HG02759 (cell line): ENCODE measurements around the gene AKT3.
A peak's percentile ranks its signal among the peaks of the same experiment; 100 is the strongest.
"Not testable (repeated sequence)": the region's sequence is repeated elsewhere in the genome, so short reads cannot be mapped to it uniquely, and the experiment has no call there.

ENCODE experiments used
- ATAC-seq: cut with Tn5 transposase; IDR thresholded peaks from one replicate; pipeline ENCODE4 v1.9.1; 2021; ENCODE audit warnings: mild to moderate bottlenecking, moderate library complexity; ENCODE audit not compliant: unreplicated experiment

AKT3 gene

DNA sequence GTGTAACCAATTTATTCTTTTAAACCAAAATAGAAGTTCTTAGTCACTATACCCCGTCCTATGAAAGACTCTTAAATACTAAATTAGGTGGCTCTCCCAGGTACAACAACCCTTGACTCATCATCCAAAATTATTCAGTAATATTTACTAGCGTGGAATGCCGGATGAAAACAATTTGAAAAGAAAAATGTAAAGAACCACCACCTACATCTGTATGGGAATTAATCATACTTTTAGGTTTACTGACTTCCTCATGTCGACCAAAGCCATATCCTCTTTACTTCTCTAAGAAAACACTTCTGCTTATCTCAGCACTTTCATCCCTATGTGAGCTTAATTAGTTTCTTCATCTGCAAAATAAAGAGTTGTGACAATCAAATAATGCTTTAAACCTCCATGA is 139.6 kb downstream of the AKT3 start:
- ATAC-seq: no peak

DNA sequence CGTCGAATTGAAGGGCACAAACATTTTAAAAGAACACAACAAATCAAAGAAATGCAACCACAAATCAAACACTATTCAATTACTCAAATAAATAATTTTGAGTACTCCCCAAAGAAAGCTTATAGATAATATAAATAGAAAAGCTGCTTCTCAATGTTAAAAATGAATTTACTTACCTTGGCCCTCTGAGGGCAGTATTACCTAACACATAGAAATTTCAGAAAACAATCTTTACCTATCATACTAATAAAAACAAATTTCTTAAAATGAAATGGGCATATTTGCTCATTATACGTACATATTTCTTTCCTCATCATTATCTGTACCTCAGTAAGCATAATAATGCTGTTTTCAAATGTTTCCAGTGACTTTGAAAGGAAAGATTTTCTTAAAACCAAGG is 141.8 kb downstream of the AKT3 start:
- ATAC-seq: no peak

- ATAC-seq: no peak
Measured at GRCh38 chr1:243706563-243706962, 143.5 kb downstream of the AKT3 start.

DNA sequence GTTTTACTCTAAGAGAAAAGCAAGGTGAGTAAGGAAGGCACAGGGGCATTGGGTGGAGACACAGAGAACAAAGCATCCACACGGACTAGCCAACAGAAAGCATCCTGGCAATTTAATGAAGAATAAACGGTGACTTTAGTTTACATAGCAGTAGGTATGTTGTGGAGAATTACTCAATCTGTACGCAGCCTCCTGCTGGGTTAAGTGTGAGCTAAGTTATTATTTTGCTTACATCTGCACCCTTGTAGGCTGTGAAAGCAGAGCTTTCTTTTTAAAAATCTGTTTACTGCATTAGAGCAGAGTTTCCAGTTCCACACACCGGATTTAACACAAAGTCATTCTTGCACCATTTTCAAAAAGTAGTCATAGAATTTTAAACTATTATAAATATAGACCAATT is 144.5 kb downstream of the AKT3 start:
- ATAC-seq: no peak

GRCh38 chr1:243701872-243702271 is 148.2 kb downstream of the AKT3 start:
- no peak for ATAC-seq

DNA sequence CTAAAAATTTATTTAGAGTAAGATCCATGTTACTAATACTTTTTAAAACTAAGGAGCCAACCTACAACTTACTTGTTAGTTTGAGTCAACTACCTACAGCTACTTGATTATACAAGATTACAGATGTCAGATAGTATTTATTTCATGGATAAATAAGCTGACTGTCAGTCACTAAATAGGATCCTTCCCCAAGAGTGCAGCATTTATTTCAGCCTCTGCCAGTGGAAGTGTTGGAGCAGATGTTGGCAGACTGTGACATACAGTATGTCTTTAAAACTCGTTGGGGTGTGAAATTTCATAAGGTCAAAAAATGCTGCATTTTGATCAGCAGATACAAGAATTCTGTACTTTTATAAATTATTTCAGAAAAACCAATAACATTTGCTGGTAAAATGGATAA is 156.2 kb downstream of the AKT3 start:
- no peak for ATAC-seq

DNA sequence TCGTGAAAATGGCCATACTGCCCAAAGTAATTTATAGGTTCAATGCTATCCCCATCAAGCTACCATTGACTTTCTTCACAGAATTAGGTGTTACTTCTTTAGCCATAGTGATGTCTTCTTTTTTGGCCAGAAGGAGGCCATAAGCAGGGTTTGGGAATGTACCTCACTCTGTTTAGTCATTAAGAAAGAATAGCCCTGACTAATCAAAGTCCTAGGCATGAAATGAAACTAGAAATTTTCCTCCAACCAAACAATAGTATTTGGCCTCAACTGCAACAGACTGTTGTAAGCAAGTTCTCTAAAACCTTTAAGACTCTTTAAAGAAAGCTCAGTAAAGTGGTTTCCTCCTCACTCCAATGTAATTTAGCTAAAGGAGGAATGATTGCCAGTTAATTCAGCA is 163.9 kb downstream of the AKT3 start:
- ATAC-seq: no peak

GRCh38 chr1:243680860-243681259 is 169.2 kb downstream of the AKT3 start:
- no peak for ATAC-seq

- ATAC-seq: no peak
Measured at GRCh38 chr1:243672539-243673074, 177.4 kb downstream of the AKT3 start.

DNA sequence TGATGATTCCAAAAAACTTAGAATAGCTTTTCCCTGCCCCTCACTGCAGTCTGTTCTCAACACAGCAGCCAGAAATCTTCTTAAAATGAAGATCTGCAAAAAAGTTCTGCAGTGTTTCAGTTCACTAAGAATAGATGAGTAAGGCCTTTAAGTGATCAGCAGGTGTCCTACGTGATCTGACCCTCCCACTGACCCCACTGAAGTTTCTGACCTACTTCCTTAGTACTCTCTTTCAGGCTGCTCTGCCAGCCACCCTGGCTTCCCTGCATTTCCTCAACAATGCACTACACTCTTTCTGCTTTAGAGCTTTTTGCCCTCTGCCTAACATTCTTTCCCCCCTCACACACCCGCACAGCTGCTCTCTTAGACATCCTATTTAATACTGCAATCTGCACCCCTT is 182.5 kb downstream of the AKT3 start:
- peak; percentile 78 for ATAC-seq

- no peak for ATAC-seq
Measured at GRCh38 chr1:243667133-243667532, 182.9 kb downstream of the AKT3 start.

DNA sequence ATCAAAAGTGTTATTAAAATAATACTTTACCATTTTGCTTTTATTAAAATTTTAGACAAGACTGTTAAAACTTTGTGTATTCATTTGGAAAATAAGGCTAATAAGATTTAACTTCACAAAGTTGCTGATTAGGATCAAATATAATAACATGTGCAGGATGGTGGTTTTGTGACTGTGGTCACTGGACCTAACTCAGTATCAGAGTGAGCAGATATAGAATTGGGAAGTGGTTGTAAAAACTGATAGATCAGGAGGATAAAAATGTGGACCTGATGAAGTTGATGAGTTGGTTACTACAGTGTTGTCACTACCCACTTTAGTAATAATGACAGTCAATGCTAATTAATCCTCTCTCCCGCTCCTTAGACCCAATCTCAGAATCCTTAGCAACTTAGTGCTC is 186.4 kb downstream of the AKT3 start:
- no peak for ATAC-seq

GRCh38 chr1:243662169-243662568 is 187.9 kb downstream of the AKT3 start:
- ATAC-seq: not testable (repeated sequence)

DNA sequence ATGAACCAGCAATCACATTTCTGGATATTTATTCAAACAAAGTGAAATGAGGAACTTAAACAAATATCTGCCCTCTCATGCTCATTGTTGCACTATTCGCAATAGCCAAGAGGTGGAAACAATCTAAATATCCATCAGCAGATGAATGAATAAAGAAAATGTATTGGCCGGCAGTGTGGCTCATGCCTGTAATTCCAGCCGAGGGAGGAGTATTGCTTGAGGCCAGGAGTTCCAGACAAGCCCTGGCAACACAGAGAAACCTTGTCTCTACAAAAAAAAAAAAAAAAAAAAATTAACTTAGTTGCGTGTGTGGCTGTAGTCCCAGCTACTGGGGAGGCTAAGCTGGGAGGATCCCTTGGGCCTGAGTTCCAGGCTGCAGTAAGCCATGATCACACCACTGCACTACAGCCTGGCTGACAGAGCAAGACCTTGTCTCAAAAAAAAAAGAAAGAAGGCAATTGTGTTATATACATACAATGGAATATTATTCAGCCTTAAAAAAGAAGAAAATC is 191.4 kb downstream of the AKT3 start:
- ATAC-seq: no peak

DNA sequence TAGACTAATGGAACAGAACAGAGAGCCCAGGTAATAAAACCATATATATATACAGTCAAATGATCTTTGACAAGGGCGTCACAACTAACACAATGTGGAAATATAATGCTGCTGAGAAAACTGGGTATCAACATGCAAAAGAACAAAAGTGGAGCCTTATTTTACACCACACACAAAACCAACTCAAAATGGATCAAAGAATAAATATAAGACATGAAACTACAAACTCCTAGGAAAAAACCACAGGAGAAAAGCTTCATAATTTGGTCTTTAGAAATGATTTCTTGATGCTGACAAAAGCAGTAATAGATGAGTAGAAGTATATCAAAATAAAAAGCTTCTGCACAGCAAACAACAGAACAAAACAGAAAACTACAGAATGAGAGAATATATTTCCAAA is 192.2 kb downstream of the AKT3 start:
- no peak for ATAC-seq

- ATAC-seq: not testable (repeated sequence)
Measured at GRCh38 chr1:243649530-243649929, 200.5 kb downstream of the AKT3 start.

DNA sequence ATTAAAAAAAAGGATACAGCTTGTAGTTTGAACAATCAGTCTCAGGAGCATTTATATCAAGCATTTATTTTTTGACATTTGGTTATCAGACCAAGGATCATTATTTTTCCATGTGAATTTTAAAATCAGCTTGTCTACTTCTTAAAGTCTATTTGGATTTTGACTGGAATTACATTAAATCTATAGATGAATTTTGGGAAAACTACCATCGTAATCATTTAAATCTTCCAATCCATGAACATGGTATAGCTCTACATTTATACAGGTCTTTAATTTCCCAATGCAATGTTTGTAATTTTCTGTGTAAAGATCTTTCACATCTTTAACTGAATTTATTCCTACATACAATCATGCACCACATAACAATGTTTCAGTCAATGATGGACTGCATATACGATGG is 203.2 kb downstream of the AKT3 start:
- no peak for ATAC-seq

DNA sequence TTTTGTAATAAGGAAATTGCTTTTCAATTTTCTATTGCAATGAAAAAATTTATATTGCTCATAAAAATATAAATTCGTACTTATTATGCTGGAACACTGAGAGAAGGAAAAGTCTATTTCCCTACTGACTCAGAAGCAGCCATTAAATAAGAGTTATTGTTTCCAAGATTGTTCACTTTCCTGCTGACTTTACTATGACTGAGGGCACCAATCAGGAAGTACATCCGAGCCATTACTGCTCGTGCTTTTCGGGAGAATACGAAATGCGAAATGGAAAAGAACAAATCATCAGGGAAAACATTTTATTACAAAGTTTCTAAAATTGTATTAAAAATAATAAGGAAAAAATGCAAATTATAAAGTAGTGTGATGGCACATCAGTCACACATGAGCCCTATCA is 204.8 kb downstream of the AKT3 start:
- ATAC-seq: no peak

- no peak for ATAC-seq
Measured at GRCh38 chr1:243642936-243643335, 207.1 kb downstream of the AKT3 start.

- no peak for ATAC-seq
Measured at GRCh38 chr1:243639027-243639658, 210.9 kb downstream of the AKT3 start.

- ATAC-seq: no peak
Measured at GRCh38 chr1:243638186-243638585, 211.9 kb downstream of the AKT3 start.

DNA sequence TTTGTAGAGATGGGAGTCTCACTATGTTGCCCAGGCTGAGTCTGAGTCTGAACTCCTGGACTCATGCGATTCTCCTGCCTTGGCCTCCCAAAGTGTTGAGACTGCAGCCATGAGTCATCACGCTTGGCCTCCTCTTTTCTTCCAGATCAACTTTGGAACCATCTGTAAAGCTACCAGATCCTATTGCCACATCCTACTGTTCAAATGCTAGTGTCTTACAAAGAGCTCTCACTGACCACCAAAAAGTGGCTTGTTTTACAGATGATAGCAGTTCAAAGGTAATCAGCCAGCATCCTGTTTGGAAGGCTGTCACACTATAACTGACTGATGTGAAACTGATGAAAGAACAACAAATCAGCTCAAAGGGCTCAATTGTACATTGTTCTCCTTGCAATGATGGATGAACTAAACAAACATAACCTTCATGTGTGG is 221.6 kb downstream of the AKT3 start:
- ATAC-seq: no peak

- no peak for ATAC-seq
Measured at GRCh38 chr1:243623841-243624240, 226.2 kb downstream of the AKT3 start.
